Left renal pelvis (tissue), 4 donors: ENCODE measurements around the gene PTGIR. TPM values are rescaled to one million over a fixed set of nuclear protein-coding genes. Genes with fewer than 3 reads are reported as not detected.

Experiments used
- DNase-seq, 4 donors: peaks; one replicate each; pipeline ENCODE4 v3.0.0-alpha.2; 2013; ENCODE audit warnings: low read depth in 4 of 4, low spot score in 3 of 4
- polyA plus RNA-seq, 4 donors: library from polyadenylated mRNA; unstranded; fragments of 120-200 nt; gene quantifications; one replicate each; pipeline ENCODE4 v1.2.1, GENCODE V29; 2013; ENCODE audit not compliant: insufficient read length in 4 of 4

Gene PTGIR
- polyA plus RNA-seq, 4 donors: 1.5 to 2.7 (median 2.2) TPM

DNA sequence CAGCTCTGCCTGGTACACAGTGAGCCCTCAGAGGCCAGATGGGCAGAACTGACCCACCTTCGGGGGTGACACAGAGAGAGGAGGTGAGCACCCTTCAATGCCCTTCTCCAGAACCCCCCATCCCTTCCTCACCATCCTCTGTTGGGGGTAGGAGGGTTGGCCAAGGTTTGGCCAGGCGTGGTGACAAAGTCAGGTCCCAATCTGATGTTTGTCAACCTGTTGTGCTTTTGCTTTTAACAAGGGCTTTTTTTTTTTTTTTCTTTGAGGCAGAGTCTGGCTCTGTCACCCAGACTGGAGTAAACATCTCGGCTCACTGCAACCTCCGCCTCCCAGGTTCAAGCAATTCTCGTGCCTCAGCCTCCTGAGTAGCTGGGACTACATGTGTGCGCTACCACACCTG is 7.3 kb downstream of the PTGIR start:
- no peak for DNase-seq

DNA sequence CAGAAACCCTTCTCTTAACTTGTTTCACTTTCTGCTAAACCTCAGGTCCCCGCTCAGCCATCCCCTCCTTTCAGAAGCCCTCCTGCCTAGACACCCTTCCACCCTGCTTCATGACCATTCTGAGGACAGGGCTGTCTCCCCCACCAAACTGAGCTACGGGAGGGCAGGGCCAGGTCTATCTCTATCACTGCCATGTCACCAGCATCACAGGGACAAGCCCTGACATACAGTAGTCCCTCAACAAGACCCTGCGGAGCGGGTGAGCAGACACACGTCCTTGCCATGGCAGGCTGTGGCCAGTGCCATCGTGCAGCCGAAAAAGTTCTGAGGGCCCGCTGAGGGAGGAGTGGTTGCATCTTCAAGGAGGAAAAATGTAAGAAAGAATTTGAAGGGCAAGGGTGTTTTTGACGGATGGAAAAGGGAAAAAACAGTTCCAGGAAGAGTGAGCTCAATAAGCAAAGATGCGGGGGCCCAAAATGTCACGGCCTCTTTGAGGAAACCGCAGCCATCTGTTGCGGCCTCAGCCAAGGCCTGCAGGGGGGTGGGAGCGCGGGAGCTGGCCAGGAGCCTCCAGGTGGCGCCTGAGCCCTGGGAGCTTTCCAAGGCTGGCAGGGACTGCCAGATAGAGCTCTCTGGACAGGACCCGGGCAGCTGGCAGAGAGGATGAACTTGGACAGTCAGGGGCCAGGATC is 8.1 kb downstream of the PTGIR start:
- DNase-seq: no peak

DNA sequence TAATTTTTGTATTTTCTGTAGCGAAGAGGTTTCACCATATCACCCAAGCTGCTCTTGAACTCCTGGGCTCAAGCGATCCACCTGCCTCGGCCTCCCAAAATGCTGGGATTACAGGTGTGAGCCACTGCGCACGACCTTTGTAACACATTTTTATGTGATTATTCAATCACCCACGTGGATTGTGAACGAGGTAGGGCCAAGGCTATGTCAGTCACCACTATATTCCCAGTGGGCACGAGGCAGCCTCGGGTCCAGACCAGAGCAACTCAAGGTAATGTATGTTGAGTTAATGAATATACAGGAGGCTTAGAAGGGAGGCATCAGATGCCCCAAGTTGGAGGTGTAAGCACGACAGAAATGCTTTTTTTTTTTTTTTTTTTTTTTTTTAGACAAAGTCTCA is 8.9 kb downstream of the PTGIR start:
- no peak for DNase-seq

DNA sequence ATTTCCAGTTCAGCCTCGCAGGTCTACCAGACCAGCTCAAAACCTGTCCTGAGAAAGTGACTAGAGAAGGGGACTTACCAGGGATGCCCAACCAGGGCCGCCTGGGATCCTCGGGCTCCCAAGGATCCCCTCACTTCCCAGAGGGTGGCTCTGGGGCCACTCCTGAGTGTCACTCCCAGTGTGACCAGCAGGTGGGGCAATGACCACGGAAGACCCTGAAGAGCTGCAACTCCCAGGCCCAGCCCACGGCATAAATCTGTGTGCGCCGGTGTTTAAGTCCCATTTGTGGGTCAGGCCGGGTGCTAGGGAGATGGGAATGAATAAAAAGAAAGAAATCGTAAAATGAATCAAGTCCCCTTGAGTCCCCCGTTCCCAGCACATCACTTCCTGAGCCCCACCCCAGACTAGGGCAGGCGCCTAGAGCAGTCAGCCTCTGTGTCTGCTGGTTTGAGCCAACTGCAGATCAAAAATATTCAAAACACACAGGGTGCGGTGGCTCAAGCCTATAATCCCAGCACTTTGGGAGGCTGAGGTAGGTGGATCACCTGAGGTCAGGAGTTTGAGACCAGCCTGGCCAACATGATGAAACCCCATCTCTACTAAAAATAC is 10.7 kb downstream of the PTGIR start:
- DNase-seq: peak in 1 of 4 donors; percentile 62

DNA sequence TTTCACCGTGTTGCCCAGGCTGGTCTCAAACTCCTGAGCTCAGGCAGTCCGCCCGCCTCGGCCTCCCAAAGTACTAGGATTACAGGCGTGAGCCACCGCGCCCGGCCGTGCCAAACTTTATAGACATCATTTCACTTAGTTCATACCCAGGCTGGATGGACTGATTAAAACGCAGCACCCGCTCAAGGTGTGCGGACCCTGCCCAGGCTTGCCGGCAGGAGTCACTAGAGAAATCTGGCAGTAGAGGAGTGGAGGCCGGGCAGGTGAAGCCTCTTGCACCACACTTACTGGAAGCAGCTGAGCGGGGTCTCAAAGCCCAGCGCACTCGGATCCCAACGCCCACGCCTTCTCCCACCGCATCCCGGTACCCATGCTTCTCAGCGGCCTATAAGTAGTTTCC is 11.4 kb downstream of the PTGIR start:
- DNase-seq: no peak

DNA sequence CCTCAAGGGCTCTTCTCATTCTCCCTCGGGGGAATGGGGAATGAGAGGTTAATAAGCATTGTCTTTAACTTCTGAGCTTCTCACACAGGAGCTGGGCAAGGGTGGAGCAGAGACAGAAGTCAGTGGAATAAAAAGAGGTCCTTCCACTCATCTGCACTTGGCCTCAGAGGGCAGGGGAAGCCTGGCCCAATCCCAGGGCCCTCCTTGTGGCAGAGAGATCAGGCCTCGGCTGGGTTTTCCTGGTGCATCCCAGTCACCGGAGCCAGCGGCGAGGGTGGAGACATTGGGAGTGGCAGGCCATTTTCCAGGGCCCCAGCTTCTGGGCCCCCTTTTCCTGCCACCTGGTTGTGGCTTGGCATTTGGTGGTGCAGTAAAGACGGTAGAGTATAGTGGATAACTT is 13.1 kb downstream of the PTGIR start:
- DNase-seq: no peak

DNA sequence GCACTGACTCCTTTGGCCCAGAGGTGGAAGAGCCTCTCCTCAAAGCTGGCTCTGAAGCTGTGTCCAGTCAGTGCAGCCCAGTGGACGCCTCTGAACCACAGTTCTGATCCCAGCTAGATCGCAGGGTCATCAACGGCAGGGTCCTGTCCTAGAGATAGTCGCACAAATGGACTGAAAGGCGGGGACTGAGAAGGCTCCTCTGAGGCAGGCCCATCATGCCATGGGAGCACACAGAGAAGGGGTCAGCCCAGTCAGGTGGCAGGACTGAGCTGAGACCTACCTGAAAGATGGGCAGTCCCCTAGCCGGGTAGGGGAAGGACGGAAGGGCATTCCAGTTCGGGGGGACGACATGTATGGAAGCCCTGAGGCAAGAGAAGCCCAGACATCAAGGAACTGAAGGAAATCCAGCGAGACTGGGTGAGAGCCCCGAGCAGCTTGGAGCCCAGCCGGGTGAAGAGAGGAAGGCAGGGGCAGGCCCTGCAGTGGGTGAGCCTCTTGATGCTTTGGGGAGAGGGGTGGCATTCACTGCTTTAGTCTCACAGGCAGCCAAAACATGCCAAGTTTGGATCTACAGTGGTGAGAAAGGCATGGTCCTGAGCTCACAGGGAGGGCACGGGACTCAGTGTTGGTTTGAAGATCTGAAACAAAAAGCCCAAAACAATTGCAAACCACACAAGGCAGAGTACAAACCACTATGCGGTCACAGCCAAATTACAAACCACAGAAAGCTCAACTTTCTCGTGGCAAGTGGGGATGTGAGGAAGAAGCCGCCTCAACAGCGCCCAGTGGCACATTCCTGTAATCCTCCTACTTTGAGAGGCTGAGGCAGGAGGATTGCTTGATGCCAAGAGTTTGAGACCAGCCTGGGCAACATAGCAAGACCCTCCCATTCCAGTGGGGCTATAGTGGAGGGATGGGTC is 13.8 kb downstream of the PTGIR start:
- no peak for DNase-seq

DNA sequence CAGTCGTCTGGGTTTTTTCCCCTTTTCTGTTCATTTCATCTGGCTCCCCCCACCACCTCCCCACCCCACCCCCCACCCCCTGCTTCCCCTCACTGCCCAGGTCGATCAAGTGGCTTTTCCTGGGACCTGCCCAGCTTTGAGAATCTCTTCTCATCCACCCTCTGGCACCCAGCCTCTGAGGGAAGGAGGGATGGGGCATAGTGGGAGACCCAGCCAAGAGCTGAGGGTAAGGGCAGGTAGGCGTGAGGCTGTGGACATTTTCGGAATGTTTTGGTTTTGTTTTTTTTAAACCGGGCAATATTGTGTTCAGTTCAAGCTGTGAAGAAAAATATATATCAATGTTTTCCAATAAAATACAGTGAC is 14.5 kb downstream of the PTGIR start:
- no peak for DNase-seq

DNA sequence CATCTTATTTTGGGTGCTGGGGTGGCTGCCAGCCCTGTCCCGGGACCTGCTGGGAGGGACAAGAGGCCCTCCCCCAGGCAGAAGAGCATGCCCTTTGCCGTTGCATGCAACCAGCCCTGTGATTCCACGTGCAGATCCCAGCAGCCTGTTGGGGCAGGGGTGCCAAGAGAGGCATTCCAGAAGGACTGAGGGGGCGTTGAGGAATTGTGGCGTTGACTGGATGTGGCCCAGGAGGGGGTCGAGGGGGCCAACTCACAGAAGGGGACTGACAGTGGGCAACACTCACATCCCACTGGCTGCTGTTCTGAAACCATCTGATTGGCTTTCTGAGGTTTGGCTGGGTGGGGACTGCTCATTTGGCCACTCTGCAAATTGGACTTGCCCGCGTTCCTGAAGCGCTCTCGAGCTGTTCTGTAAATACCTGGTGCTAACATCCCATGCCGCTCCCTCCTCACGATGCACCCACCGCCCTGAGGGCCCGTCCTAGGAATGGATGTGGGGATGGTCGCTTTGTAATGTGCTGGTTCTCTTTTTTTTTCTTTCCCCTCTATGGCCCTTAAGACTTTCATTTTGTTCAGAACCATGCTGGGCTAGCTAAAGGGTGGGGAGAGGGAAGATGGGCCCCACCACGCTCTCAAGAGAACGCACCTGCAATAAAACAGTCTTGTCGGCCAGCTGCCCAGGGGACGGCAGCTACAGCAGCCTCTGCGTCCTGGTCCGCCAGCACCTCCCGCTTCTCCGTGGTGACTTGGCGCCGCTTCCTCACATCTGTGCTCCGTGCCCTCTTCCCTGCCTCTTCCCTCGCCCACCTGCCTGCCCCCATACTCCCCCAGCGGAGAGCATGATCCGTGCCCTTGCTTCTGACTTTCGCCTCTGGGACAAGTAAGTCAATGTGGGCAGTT is 15.1 kb downstream of the PTGIR start:
- no peak for DNase-seq

DNA sequence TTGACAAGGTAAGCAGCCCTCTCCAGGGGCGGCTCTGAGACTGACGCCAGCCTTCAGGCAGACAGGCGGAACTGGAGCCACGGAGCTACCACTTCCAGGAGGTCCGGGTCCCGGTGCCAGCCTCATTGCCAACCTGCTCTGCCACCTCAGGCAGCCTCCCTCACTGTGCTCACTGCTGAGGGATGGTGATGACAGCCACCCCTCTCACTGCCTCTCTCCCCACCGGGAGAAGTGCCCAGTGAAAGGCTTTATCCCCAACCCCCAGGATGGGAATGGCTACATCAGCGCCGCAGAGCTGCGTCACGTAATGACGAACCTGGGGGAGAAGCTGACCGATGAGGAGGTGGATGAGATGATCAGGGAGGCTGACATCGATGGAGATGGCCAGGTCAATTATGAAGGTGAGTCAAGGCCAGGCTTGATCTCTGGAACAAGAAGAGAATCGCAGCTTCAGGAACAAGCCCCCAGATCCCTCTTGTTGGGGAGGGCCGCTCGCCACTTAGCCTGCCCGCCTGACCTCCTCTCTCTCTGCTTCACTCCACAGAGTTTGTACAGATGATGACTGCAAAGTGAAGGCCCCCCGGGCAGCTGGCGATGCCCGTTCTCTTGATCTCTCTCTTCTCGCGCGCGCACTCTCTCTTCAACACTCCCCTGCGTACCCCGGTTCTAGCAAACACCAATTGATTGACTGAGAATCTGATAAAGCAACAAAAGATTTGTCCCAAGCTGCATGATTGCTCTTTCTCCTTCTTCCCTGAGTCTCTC is 16.1 kb downstream of the PTGIR start:
- DNase-seq: no peak

DNA sequence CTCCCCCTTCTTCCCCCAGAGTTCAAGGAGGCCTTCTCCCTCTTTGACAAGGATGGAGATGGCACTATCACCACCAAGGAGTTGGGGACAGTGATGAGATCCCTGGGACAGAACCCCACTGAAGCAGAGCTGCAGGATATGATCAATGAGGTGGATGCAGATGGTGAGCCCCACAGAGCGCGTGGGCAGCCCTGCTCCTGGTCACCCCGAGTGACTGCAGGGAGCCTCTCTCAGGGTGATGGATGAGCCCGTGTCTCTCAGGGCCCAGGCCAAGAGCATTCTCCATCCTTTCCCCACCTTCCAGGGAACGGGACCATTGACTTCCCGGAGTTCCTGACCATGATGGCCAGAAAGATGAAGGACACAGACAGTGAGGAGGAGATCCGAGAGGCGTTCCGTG is 16.7 kb downstream of the PTGIR start:
- DNase-seq: no peak

DNA sequence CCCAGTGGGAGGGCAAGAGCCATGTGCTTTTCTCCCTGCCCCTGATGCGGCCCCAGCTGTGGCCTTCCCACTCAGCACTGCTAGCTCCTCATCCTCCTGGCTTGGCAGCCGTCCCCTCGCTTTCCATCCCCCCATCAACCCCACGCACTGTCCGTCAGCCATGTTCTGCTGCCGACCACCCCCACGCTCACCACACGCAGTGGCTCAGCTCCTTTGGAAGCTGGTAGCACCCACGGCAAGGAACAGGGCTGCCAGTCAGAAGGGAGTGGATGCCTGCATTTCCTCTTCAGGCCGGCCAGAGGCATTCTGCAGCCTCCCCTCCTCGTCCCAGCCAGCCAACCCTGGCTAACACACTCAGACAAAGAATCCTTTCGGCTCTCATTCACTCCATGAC is 17.4 kb downstream of the PTGIR start:
- no peak for DNase-seq

DNA sequence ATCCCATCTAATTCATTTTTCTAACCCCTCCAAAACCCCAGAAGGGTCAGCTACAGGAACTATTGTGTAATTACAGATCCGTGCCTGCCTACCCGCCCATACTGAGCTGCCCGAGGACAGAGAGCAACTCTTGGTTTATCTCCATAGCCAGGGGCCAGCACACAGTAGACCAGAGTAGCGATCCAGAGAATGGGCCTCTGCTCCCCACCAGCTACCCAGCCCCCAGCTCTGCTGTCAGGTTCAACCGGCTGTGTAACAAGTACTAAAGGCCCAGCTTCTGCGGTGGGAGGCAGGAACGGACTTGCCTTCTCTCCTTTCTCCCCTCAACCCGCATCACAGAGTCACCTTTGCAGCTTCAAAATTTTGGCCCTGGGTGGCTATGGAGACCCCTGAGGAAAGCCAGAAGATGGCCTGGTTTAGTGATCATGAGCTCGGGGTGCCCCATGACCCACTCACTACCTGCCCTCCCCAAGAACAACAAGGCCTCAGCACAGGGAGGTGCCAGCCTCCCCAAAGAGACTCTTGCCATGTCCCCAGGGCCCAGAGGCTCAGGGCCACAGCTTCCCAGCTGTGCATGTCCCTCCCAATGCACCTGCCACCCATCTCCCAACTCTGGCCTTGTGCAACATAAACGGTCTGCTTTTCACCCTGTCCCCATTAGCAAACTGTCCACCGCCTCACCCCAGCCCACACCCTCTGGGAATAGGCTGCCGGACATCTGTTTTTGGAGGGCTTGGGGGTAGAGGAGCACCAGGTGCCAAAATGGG is 18.0 kb downstream of the PTGIR start:
- no peak for DNase-seq

DNA sequence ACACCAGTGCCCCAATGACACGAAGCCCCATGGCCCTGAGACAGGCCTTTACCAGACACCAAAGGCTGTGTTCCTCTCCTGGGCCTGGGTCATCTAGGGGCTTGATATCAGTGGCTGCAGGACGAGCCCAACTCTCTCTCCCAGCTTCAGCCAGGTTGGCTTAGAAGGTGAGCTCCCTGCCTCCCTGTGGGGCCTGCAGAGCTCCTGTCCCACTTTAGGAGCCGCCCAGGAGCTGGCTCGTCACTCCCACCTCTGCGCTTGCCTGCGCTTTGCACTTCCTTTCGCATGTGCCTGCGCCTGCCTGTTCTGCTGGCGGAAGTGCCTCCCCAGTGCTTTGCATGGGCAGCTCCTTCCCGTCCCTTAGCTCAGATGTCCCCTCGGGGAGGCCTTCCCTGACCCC is 18.9 kb downstream of the PTGIR start:
- no peak for DNase-seq

DNA sequence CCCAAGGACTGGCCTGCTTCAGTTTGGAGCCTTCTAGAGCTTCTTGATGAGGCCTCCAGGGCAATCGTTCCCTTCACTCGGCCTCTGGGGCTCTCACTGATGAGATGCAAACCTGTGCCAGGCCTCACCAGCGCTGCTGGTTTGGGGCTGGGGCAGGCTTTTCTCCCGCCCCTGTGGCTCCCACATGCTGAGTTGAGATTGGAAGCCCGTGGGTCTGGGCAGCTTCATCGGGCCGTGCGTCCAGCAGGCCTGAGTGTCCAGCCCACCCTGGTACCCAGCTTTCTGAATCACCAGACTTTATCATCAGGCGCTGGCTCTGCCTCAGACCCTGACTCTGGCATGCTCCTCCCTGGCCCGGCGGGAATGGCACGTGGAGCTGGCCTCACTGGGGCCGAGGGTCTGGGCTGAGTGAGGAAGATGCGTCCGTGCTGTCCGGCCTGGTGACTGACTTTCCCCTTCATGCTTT is 19.5 kb downstream of the PTGIR start:
- DNase-seq: no peak

DNA sequence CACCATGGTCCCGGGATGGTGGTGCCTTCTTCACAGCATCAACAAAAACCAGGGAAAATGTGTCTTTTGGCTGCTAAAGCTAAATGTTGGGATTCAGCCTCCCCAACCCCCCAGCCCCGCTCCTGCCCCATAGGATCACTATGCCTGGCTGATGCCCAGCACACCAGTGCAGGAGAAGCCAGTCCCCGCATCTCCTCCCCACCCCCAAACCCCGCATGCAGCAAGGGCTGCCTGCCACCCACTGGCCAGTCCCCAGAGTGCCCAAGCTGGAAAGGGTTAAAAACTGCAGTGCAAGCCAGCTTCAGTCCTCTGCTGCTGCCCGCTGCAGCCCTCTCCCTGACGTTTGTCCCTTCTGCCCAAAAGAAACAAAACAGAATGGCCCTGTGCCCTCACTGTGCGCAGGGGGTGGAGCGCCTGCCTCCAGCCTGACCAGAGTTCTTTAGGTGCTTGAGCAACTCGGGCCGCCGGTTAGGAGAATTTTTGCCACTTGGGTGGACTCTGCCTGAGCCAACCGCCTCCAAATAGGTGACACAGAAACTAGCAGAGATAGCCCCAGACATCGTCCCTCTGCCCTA is 20.0 kb downstream of the PTGIR start:
- no peak for DNase-seq

DNA sequence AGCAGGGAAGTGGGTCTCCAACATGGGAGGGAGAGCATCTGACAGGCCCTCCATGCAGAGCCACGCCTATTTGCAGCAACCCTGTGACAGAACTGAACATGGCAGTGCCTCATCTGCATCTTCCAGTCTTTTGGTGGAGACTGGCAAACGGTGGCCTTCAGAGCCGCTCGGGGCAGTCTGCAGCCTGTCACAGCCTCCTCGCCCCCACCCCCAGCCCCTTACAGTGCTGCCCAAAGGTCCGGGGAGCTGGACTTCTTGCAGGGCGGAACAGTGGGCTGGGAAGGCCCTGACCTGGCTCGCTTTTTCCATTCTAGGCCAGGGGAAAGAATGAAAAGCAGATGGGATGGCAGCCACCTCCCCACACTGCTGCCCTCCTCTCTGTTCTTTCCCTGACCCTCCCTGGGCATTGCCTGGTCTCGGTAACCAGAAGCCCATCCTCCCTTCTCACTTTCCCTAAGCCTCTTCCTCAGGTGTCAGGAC is 21.1 kb downstream of the PTGIR start:
- DNase-seq: no peak

DNA sequence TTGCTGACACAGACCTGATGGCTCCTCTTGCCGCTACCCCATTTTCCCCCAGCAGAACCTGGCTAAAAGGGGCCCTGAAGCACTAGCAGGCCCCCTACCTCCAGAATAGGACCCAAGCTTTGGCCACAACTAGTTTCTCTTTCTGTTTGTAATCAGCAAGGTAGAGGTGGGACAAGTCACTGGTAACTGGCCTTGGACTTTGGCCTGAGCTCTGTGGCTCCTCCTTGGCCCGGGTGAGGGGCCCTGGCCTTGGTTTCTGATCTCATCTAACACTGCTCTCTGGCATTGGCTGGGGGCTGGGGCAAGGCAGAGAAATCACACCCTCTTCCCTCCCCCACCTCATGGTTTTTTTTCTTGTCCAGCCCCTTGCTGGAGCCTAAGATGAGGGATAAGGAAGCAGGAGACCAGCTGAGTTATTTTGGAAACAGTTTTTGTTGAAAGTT is 21.7 kb downstream of the PTGIR start:
- DNase-seq: no peak
